ENCODE results near the gene GRIK2. TPM values are rescaled to one million over a fixed set of nuclear protein-coding genes. Genes with fewer than 3 reads are reported as not detected.

The GRIK2 gene
- total RNA-seq, 1 experiment from 2014 or later: 0.29 TPM

DNA sequence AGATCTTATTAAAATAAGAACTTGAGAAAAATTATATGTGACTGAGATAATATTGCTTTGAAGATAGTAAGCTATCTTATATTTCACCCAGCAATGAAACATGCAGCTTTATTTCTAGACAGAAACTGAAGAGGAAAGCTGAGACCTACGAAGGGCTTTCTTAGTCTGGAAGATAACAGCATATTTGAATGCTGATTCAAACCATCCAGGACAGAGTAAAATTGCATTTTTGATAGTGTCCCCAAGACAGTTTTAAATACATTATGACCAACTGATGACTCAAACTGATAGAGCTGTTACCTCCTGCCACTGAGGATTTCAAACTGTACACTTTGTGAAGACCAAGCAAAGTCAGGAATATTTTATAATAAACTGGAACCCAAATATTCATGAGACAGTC, 409.6 kb downstream of the GRIK2 start:
- TF ChIP-seq CTCF (IDR thresholded peaks at IDR 0.05; ENCODE audit: insufficient read depth in 1 of 2, low read depth in 1 of 2, low read length in 1 of 2, severe bottlenecking in 1 of 2, unreplicated experiment in 1 of 2): no peak
- H3K36me3 ChIP-seq (ENCODE audit: control insufficient read depth, insufficient read depth, low read length): no peaks in the 10 kb centered on the region
- H3K4me3 ChIP-seq (ENCODE audit: low read depth, low read length): no peak overlapping the region
- ChIA-PET POLR2A (no interaction called here), CTCF (no interaction called here)
- no peaks in the 10 kb centered on the region for H3K36me3 Mint-ChIP-seq (ENCODE audit: insufficient read depth, unreplicated experiment)
- no TSS peak for BruUV-seq (replicated peaks)
- H3K4me3 Mint-ChIP-seq (ENCODE audit: unreplicated experiment): no peak overlapping the region
- H3K4me1 Mint-ChIP-seq (ENCODE audit: low read depth, unreplicated experiment): no peaks in the 10 kb centered on the region
- no peaks in the 10 kb centered on the region for H3K4me1 ChIP-seq
- H3K27me3 ChIP-seq (replicated peaks; ENCODE audit: control insufficient read depth, insufficient read depth, low read length): no peaks in the 10 kb centered on the region
- intact Hi-C loops (cut with micrococcal nuclease; ENCODE audit: unreplicated experiment): no loop called here
- no peaks in the 10 kb centered on the region for H3K9me3 Mint-ChIP-seq (ENCODE audit: unreplicated experiment)
- no peak for DNase-seq
- no peaks in the 10 kb centered on the region for H3K9me3 ChIP-seq
- H3K27me3 Mint-ChIP-seq (ENCODE audit: insufficient read depth, unreplicated experiment): no peaks in the 10 kb centered on the region
- no peak overlapping the region for H3K27ac Mint-ChIP-seq (ENCODE audit: unreplicated experiment)

DNA sequence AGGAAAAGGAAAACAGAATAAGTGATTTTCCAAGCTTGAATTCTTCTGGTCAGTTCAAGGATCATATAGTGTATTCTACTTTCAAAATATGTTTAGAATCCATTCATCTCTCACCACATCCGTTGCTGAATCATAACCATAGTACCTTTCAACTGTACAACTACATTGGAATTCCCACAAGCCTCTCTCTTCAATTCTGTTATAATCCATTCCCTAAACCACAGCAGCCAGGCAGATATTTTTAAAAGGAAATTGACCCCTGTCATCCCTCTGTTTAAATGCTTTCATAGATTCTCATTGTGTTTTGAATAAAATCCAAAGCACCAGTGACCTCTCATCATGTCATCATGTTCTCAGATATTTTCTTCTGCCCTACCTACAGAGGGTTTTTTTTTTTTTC, 412.7 kb downstream of the GRIK2 start:
- intact Hi-C loops (cut with micrococcal nuclease; ENCODE audit: unreplicated experiment): no loop called here
- Histone ChIP-seq H3K4me1 (no peaks in the 10 kb centered on the region), H3K27me3 (replicated peaks; ENCODE audit: control insufficient read depth, insufficient read depth, low read length) (no peaks in the 10 kb centered on the region), H3K4me3 (ENCODE audit: low read depth, low read length) (no peak overlapping the region), H3K9me3 (no peaks in the 10 kb centered on the region), H3K36me3 (ENCODE audit: control insufficient read depth, insufficient read depth, low read length) (no peaks in the 10 kb centered on the region)
- Mint-ChIP-seq H3K4me1 (ENCODE audit: low read depth, unreplicated experiment) (no peaks in the 10 kb centered on the region), H3K36me3 (ENCODE audit: insufficient read depth, unreplicated experiment) (no peaks in the 10 kb centered on the region), H3K9me3 (ENCODE audit: unreplicated experiment) (no peaks in the 10 kb centered on the region), H3K4me3 (ENCODE audit: unreplicated experiment) (no peak overlapping the region), H3K27ac (ENCODE audit: unreplicated experiment) (no peak overlapping the region), H3K27me3 (ENCODE audit: insufficient read depth, unreplicated experiment) (no peaks in the 10 kb centered on the region)
- no TSS peak for BruUV-seq (replicated peaks)
- no peak for DNase-seq
- TF ChIP-seq CTCF (IDR thresholded peaks at IDR 0.05; ENCODE audit: insufficient read depth in 1 of 2, low read depth in 1 of 2, low read length in 1 of 2, severe bottlenecking in 1 of 2, unreplicated experiment in 1 of 2): no peak
- ChIA-PET POLR2A (no interaction called here), CTCF (no interaction called here)

DNA sequence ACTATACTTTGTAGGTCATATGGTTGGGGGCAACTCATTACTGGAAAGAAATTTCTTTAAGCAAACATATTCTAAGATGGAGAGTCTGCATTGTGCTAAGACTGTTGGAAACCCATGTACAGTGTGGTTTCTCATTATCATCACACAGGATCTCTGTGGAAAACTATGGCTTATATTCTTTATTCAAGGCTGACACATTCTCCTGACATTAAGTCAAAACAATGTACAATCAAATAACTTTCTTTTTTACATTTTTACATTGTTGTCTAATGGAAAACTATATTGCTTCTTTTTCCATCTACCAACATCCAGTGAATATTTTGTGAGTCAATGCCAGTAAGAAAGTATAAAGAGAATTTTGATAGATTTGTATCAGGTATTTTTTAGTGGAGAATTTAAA, 417.6 kb downstream of the GRIK2 start:
- Histone ChIP-seq H3K36me3 (ENCODE audit: control insufficient read depth, insufficient read depth, low read length) (no peaks in the 10 kb centered on the region), H3K4me3 (ENCODE audit: low read depth, low read length) (no peak overlapping the region), H3K4me1 (no peaks in the 10 kb centered on the region), H3K9me3 (no peaks in the 10 kb centered on the region), H3K27me3 (replicated peaks; ENCODE audit: control insufficient read depth, insufficient read depth, low read length) (no peaks in the 10 kb centered on the region)
- intact Hi-C loops (cut with micrococcal nuclease; ENCODE audit: unreplicated experiment): no loop called here
- DNase-seq: no peak
- no peak overlapping the region for H3K27ac Mint-ChIP-seq (ENCODE audit: unreplicated experiment)
- H3K27me3 Mint-ChIP-seq (ENCODE audit: insufficient read depth, unreplicated experiment): no peaks in the 10 kb centered on the region
- H3K4me3 Mint-ChIP-seq (ENCODE audit: unreplicated experiment): no peak overlapping the region
- BruUV-seq (replicated peaks): no TSS peak
- ChIA-PET POLR2A (no interaction called here), CTCF (no interaction called here)
- H3K4me1 Mint-ChIP-seq (ENCODE audit: low read depth, unreplicated experiment): no peaks in the 10 kb centered on the region
- TF ChIP-seq CTCF (IDR thresholded peaks at IDR 0.05; ENCODE audit: insufficient read depth in 1 of 2, low read depth in 1 of 2, low read length in 1 of 2, severe bottlenecking in 1 of 2, unreplicated experiment in 1 of 2): no peak
- H3K36me3 Mint-ChIP-seq (ENCODE audit: insufficient read depth, unreplicated experiment): no peaks in the 10 kb centered on the region
- H3K9me3 Mint-ChIP-seq (ENCODE audit: unreplicated experiment): no peaks in the 10 kb centered on the region
